RCC 7860 (cell line): ENCODE measurements around the gene BARHL2.

Experiments used
- DNase-seq: peaks from one replicate; pipeline ENCODE4 v3.0.0-alpha.2; 2015; ENCODE audit warnings: low spot score
- FAIRE-seq: peaks from 2 replicates; lab custom pipeline; 2012; peaks lifted over from hg19 to GRCh38; lab: Jason Lieb, UNC

The BARHL2 gene

GRCh38 chr1:90724926-90725656 lies 8.0 kb upstream of the BARHL2 start:
- no peak for DNase-seq
- FAIRE-seq: no peak

DNA sequence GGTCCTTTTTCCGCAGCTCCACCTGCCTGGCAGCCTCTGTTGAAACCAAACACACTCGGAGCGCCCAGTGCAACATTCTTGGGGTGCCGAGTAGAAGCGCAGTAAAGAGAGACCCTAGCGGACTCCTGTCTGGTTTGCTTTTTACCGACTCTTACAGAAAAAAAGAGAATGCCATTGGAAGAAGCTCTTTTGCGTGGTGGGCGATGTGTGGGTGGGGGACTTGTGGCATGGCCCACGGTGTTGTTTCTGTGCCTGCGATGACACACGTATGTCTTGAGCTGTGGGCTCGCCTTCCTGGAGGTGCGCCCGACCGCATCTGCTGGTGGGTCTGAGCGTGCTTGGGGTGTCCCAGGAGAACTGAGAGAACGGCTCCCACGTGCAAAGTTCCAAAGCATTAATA lies 7.3 kb upstream of the BARHL2 start:
- FAIRE-seq (no peak), DNase-seq (no peak)

DNA sequence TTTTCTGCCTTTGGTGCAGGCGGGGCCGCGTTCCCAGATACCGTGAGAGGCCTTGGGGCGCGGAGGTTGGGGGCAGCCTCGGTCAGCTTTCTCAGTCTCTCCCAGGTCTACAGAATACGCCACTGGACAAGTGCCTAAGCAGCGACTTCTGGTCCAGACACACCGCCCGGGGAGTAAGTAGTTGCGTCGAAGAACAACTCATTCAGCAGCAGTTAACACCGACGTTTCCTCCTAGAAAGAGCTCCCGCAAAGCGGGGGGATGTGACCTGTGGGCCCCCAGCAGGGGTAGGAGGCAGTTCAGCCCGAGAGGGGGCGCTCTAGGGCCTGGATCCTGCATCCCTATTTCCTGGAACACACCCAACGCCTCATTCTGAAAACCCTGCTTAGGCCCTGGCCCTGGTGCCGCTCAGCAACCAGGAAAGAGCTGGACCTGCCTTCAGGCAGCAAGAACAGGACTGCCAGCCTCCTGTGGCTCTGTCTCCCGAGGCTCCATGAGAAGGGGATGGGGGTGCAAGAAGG lies 6.5 kb upstream of the BARHL2 start:
- DNase-seq: no peak
- FAIRE-seq: no peak

GRCh38 chr1:90722874-90723589 lies 5.9 kb upstream of the BARHL2 start:
- FAIRE-seq (no peak), DNase-seq (no peak)

- DNase-seq: peak; percentile 32
- peak; percentile 52 for FAIRE-seq
Measured at GRCh38 chr1:90721210-90722194, 4.4 kb upstream of the BARHL2 start.

- DNase-seq (no peak), FAIRE-seq (no peak)
Measured at GRCh38 chr1:90720145-90720636, 3.1 kb upstream of the BARHL2 start.

GRCh38 chr1:90719330-90720144 lies 2.4 kb upstream of the BARHL2 start:
- no peak for FAIRE-seq
- no peak for DNase-seq

DNA sequence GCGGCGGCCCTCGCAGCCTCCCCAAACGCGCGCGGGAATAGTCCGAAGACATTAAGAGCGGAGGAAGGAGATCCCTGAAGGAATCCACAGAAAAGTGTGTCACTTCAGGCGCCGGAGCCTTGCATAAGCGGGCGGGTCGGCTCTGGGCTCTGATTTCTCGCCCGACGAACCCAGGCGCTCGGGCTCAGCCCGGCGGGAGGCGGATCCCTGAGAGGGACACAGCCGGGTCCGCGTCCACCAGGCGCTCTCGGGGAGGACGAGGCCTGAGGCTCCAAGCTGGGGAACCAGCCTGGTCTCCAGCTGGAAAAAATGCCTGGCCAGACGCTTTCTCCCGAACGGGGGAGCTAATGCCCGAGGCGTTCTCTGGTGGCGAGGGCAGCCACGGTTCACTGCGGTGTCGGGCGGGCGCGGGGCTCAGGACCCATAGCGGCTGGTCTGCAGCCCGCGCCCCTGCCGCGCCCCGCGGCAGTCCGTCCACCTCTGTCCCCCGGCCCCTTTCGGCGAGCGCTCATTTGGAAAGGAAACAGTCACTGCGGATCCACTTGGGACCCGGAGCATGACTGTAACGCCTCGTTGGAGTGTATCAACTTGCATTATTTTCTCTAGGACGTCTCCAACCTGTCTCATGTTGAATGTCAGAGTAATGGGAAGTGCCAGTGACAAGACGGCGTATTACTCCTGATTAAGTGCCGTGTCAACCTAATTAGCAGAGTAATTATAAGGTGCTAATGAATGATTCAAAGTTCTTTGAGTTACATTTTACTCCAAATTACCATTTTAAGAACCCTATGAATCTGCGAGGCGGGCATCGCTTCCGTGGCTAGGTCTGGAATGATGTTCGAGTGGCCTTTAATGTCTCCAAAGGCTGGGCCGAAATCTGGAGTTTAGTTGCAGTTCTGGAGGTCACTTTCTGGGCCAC lies 1.6 kb upstream of the BARHL2 start:
- FAIRE-seq: no peak
- no peak for DNase-seq

- DNase-seq: no peak
- no peak for FAIRE-seq
Measured at GRCh38 chr1:90717665-90718410, 736 bp upstream of the BARHL2 start.

- DNase-seq (no peak), FAIRE-seq (no peak)
Measured at GRCh38 chr1:90717356-90717664, 208 bp upstream of the BARHL2 start.

- DNase-seq (no peak), FAIRE-seq (no peak)
Measured at GRCh38 chr1:90716243-90716551, 905 bp downstream of the BARHL2 start.

- no peak for DNase-seq
- no peak for FAIRE-seq
Measured at GRCh38 chr1:90715309-90715708, 1.8 kb downstream of the BARHL2 start.

DNA sequence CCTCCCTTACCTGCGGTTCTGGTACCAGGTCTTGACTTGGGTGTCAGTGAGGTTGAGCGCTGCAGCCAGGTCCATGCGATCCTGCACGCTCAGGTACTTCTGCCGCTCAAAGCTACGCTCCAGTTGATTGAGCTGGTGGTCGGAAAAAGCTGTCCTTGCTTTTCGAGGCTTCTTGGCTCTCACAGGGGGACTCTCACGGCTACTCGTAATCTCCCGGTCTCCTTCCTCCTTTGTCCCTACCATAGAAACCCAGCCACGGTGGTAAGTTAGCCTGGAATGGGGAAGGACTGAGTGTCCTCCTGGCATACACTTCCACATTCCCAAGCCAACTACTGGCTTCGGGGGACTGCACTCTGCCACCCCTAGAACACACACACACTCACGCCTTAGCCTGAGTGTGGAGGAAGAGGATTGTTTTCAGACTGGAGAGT lies 2.6 kb downstream of the BARHL2 start:
- no peak for DNase-seq
- no peak for FAIRE-seq

- FAIRE-seq (no peak), DNase-seq (no peak)
Measured at GRCh38 chr1:90713741-90714509, 3.2 kb downstream of the BARHL2 start.

- no peak for DNase-seq
- no peak for FAIRE-seq
Measured at GRCh38 chr1:90712915-90713730, 4.0 kb downstream of the BARHL2 start.

DNA sequence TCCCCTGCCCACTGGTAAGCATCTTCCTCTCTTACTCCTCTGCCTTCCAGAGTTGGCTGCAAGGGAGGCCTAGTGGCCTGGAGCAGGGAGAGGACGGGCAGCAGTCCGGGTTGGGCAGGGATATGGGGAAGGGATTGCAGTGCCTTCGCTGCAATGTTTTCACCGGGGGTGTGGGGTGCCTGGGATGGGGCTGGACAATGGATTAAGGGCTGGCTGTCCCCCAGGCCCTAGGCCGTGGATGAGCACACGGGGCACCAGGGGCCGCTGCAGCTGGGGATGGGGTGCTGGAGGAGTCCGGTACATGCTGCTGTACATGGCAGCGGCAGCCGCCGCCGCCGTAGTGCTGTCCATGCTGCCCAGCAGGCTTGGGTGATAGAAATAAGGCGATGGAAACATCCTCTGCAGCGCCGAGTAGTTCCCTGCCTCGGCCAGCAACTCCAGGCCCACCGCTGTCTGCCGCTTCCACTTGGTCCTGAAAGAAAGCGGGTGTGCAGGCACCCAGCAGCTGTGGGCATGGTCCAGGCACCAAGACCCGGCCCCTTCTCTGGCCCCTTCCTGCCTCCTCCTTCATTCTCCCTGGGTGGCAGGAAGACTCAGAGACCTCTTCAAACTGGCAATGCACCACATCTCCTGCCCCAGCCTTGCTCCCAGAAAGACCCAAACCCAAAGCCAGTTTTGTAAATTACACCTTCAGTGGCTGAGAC lies 4.8 kb downstream of the BARHL2 start:
- FAIRE-seq (no peak), DNase-seq (no peak)
